ENCODE results near the gene CCDC149.

DNA sequence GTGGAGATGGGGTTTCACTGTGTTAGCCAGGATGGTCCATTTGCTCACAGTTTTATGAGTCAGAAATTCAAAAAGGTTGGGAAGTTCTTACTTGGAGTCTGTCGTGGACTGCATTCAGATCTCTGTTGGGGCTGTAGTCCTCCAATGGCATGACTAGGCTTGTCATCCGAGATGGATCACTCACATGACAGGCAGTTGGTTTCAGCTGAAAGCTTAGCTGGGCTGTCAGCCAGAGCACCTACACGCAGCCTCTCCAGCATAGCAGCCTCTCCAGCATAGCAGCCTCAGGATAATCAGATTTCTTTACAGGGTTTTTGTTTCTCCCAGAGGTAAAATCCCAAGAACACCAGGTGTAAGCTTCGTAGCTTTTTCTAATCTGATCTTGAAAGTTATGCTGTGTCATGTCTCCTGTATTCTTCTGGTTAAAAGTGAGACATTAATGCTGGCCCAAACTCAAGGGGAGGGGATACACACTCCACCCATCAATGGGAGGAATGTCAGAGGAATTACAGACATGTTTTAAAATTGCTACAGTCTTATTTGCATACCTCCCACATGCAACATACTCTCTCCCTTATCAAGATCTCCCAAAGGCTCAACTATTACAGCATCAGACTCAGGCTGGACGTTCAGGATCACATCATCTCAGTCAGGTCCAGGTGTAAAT is 149.1 kb downstream of the CCDC149 start:
- TF ChIP-seq, protein P1, sequence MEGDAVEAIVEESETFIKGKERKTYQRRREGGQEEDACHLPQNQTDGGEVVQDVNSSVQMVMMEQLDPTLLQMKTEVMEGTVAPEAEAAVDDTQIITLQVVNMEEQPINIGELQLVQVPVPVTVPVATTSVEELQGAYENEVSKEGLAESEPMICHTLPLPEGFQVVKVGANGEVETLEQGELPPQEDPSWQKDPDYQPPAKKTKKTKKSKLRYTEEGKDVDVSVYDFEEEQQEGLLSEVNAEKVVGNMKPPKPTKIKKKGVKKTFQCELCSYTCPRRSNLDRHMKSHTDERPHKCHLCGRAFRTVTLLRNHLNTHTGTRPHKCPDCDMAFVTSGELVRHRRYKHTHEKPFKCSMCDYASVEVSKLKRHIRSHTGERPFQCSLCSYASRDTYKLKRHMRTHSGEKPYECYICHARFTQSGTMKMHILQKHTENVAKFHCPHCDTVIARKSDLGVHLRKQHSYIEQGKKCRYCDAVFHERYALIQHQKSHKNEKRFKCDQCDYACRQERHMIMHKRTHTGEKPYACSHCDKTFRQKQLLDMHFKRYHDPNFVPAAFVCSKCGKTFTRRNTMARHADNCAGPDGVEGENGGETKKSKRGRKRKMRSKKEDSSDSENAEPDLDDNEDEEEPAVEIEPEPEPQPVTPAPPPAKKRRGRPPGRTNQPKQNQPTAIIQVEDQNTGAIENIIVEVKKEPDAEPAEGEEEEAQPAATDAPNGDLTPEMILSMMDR (IDR thresholded peaks at IDR 0.05; ENCODE audit: low read length), result no peak
- TF ChIP-seq EZH2phosphoT487 (IDR thresholded peaks at IDR 0.05; ENCODE audit: low read length) (no peak), EZH2 (optimal IDR thresholded peaks at IDR 0.05; ENCODE audit: low read depth, low read length) (no peak)
